Natural killer cell treated with Interleukin-12 subunit alpha and Interleukin-12 subunit beta and Interleukin-15 and Interleukin-18, amount 100 ng/mL, for 72 hours (primary cell): ENCODE data around the gene PIAS2. TPM values are rescaled to one million over a fixed set of nuclear protein-coding genes. Genes with fewer than 3 reads are reported as not detected.
"Not testable (repeated sequence)": the region's sequence is repeated elsewhere in the genome, so short reads cannot be mapped to it uniquely, and the experiment has no call there.

Experiments
- ATAC-seq, 2 donors: fragments of 150-1000 bp; cut with Tn5 transposase in 1 of 2; sonication (Bioruptor Pico), chemical (Tn5 transposase) in 1 of 2; 2 replicates each; pipeline ENCODE4 v1.10.0; 2021
- DNase-seq: peaks from one replicate; pipeline ENCODE4 v3.0.0; 2022; ENCODE audit warnings: low spot score
- H3K27ac Mint-ChIP-seq, 2 donors: 1 replicate in 1 of 2; 2 replicates in 1 of 2; pipeline ENCODE4 v1.8.0; 2022; ENCODE audit warnings: mixed read lengths in 2 of 2, mild to moderate bottlenecking in 1 of 2, moderate library complexity in 1 of 2
- H3K27me3 Mint-ChIP-seq, 2 donors: 1 replicate in 1 of 2; 2 replicates in 1 of 2; pipeline ENCODE4 v1.8.0; 2022; ENCODE audit warnings: mixed read lengths in 2 of 2
- H3K36me3 Mint-ChIP-seq: one replicate; pipeline ENCODE4 v1.8.0; 2022; ENCODE audit warnings: mixed read lengths
- H3K4me1 Mint-ChIP-seq, 2 donors: 1 replicate in 1 of 2; 2 replicates in 1 of 2; pipeline ENCODE4 v1.8.0; 2022; ENCODE audit warnings: low read depth in 2 of 2, mixed read lengths in 2 of 2, mild to moderate bottlenecking in 1 of 2
- H3K4me3 Mint-ChIP-seq: one replicate; pipeline ENCODE4 v1.8.0; 2022; ENCODE audit warnings: mixed read lengths
- H3K9me3 Mint-ChIP-seq: 2 replicates; pipeline ENCODE4 v1.8.0; 2022; ENCODE audit warnings: mixed read lengths
- total RNA-seq, 2 donors: library from RNA; stranded (reverse); gene quantifications; one replicate each; pipeline ENCODE4 v1.2.3, GENCODE V29; 2022

Gene PIAS2
- total RNA-seq, 2 donors from 2014 or later, result 19.2 to 36.5 TPM

DNA sequence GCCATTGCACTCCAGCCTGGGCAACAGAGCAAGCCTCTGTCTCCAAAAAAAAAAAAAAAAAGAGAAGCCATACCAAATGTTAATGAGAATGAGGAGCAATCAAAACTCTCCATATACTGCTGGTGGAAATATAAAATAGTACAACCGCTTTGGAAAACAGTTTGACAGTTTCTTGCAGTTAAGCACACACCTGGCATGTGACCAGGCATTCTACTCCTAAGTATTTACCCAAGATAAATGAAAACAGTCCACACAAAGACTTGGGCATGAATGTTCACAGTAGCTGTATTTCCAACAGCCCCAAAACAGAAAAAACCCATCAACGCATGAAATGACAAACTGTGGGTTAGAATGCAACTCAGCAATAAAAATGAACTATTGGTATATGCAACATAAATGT is 84.5 kb downstream of the PIAS2 start:
- Mint-ChIP-seq H3K4me3 (no peak overlapping the region), H3K4me1 (no peaks in the 10 kb centered on the region), H3K27ac (no peak overlapping the region), H3K9me3 (no peaks in the 10 kb centered on the region), H3K27me3 (no peaks in the 10 kb centered on the region), H3K36me3 (peaks cover 5% of the 10 kb centered on the region)
- DNase-seq, result no peak
- no peak for ATAC-seq

DNA sequence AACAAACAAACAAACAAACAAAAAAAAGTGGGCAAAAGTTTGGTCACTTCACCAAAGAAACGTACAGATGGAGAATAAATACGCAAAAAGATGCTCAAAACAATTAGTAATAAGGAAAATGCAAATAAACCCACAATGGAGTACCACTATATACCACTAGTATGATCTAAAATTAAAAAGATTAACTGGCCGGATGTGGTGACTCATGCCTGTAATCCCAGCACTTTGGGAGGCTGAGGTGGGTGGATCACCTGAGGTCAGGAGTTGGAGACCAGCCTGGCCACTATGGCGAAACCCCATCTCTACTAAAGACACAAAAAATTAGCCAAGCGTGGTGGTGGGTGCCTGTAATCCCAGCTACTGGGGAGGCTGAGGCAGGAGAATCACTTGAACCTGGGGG is 84.9 kb downstream of the PIAS2 start:
- not testable (repeated sequence) for H3K4me1 Mint-ChIP-seq, ATAC-seq, H3K4me3 Mint-ChIP-seq, DNase-seq, H3K27me3 Mint-ChIP-seq, H3K9me3 Mint-ChIP-seq, H3K27ac Mint-ChIP-seq, H3K36me3 Mint-ChIP-seq

DNA sequence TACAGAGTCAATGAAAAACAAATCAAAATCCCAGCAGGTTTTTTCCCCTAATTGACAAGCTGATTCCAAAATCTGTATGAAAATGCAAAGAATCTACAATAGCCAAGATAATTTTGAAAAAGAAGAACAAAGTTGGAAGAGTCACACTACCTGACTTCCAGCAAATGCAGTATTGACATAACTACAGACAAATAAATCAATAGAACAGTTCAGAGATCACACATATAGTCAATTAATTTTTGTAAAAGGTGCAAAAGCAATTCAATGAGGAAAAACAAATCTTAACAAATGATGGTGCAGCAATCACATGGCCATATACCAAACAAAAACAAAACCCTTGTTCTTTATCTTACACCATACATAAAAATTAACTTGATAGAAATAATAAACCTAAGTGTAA is 85.9 kb downstream of the PIAS2 start:
- peaks cover 11% of the 10 kb centered on the region for H3K36me3 Mint-ChIP-seq
- H3K9me3 Mint-ChIP-seq, result no peaks in the 10 kb centered on the region
- H3K27me3 Mint-ChIP-seq, result no peaks in the 10 kb centered on the region
- ATAC-seq (no peak), DNase-seq (no peak)
- H3K27ac Mint-ChIP-seq, result no peak overlapping the region
- no peak overlapping the region for H3K4me3 Mint-ChIP-seq
- H3K4me1 Mint-ChIP-seq, result no peaks in the 10 kb centered on the region

- no peak for ATAC-seq
- Mint-ChIP-seq H3K4me1 (no peaks in the 10 kb centered on the region), H3K9me3 (no peaks in the 10 kb centered on the region), H3K27me3 (no peaks in the 10 kb centered on the region), H3K27ac (no peak overlapping the region), H3K36me3 (peaks cover 14% of the 10 kb centered on the region), H3K4me3 (no peak overlapping the region)
- no peak for DNase-seq
Observed at GRCh38 chr18:46830633-46831032, 86.7 kb downstream of the PIAS2 start.

DNA sequence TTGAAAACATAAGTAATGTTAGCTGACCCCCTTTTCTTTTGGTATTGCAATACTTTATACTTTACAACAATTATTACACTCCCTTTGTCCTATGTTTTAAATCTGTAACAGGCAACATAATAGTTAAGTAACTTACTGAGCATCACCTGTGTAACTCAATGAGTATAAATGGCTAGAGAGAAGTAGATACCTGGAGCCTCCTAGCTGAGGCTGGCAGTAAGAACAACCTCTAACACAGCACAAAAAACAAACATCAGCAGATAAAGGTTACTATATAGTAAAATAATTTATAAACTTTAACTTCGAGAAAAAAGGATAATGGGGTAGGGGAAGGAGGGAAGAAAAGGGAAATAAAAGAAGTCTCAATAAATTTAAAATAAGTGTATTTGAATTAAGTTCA is 87.4 kb downstream of the PIAS2 start:
- no peak for DNase-seq
- H3K36me3 Mint-ChIP-seq, result peaks cover 14% of the 10 kb centered on the region
- H3K4me3 Mint-ChIP-seq, result no peak overlapping the region
- no peaks in the 10 kb centered on the region for H3K27me3 Mint-ChIP-seq
- no peak overlapping the region for H3K27ac Mint-ChIP-seq
- ATAC-seq, result no peak
- no peaks in the 10 kb centered on the region for H3K9me3 Mint-ChIP-seq
- H3K4me1 Mint-ChIP-seq, result no peaks in the 10 kb centered on the region

DNA sequence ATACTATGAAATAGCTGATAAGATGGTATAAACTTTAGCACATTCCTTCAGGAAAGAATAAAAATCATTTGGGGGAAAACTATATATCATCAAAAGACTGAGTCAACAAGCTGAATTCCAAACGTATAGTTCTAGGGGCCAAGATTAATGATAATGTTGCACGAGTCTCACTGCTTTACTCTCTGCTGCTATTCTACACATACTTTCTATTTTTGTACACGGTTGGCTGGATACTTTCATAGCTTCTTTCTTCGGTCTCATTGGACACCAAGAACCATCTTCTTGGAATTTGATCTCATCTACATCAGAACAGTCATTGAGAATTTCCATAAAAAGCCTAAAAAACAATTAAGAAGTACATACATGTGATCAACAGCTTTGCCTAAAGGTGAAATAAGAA is 87.8 kb downstream of the PIAS2 start:
- ATAC-seq (no peak), DNase-seq (no peak)
- Mint-ChIP-seq H3K36me3 (peaks cover 14% of the 10 kb centered on the region), H3K27me3 (no peaks in the 10 kb centered on the region), H3K9me3 (no peaks in the 10 kb centered on the region), H3K4me3 (no peak overlapping the region), H3K4me1 (no peaks in the 10 kb centered on the region), H3K27ac (no peak overlapping the region)

DNA sequence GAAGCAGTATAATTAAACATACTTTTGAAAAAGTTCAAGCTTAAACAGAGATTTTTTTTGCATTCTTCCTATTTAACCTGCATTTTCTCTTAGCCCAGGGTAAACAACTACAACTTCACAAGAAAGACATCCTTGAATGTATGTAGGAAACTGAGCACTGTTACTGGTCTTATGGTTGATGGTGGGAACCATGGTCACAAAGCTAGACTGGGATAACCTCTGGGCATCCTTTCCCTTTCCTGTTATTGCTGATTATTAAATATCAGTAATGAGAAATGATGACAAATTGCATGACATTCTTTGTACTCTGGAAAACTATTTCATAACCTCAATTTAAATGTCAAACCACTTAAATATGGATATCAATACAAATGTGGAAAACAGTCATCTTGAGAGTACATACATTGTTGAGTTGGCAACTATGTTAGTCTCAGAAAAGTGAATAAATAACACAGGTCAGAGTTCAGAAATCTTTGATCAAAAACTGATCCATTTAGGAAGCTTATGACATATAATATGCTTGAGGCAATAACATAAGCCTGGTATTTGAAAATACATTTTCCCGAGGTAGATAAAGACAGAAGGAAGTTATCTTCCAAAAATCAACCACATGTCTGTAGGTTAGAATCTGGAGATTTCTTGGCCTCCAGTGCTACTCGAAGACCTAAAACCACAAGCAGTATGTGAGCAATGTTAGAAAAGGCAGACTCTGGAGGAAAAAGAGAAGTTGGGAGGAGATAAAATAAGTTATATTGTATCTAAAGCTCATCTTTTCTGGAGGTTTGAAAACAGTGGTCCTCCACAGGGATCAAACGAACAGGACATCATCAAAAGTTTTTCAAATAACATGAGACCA is 95.2 kb downstream of the PIAS2 start:
- no peak overlapping the region for H3K4me3 Mint-ChIP-seq
- H3K36me3 Mint-ChIP-seq, result peaks cover 11% of the 10 kb centered on the region
- H3K27ac Mint-ChIP-seq, result no peak overlapping the region
- no peak for DNase-seq
- peaks cover 5 to 7% of the 10 kb centered on the region in 2 donors for H3K4me1 Mint-ChIP-seq
- ATAC-seq, result no peak
- no peaks in the 10 kb centered on the region for H3K27me3 Mint-ChIP-seq
- no peaks in the 10 kb centered on the region for H3K9me3 Mint-ChIP-seq

GRCh38 chr18:46820863-46821262 is 96.4 kb downstream of the PIAS2 start:
- DNase-seq (no peak), ATAC-seq (no peak)
- Mint-ChIP-seq H3K4me3 (no peak overlapping the region), H3K4me1 (peaks cover 5 to 7% of the 10 kb centered on the region in 2 donors), H3K27me3 (no peaks in the 10 kb centered on the region), H3K36me3 (peaks cover 7% of the 10 kb centered on the region), H3K27ac (no peak overlapping the region), H3K9me3 (no peaks in the 10 kb centered on the region)

GRCh38 chr18:46815661-46816060 is 101.6 kb downstream of the PIAS2 start:
- no peaks in the 10 kb centered on the region for H3K27me3 Mint-ChIP-seq
- H3K4me3 Mint-ChIP-seq, result no peak overlapping the region
- ATAC-seq, result no peak
- H3K4me1 Mint-ChIP-seq, result peaks cover 0 to 3% of the 10 kb centered on the region in 2 donors
- H3K27ac Mint-ChIP-seq, result no peak overlapping the region
- DNase-seq, result no peak
- no peaks in the 10 kb centered on the region for H3K9me3 Mint-ChIP-seq
- no peaks in the 10 kb centered on the region for H3K36me3 Mint-ChIP-seq

DNA sequence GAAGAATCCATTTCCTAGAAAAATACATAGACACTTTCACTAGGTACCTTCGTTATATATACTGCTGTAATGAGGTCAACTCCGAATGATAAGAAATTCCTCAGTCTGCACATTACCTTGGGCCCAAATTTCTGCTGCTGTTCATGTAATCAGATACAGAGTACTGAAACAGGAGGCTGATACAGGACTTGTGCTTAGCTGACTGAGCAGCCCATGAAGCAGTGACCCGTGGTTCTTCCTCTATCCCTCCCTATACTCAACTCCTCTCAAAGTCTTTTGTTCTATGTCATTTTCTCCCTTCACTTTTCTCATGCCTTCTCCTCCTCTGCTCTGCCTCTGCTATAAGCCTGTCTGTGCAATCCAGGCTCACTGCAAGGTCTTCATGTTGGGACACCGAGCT is 102.9 kb downstream of the PIAS2 start:
- Mint-ChIP-seq H3K9me3 (no peaks in the 10 kb centered on the region), H3K4me1 (peaks cover 0 to 3% of the 10 kb centered on the region in 2 donors), H3K27me3 (no peaks in the 10 kb centered on the region), H3K27ac (no peak overlapping the region), H3K4me3 (no peak overlapping the region), H3K36me3 (no peaks in the 10 kb centered on the region)
- no peak for DNase-seq
- no peak for ATAC-seq

- no peaks in the 10 kb centered on the region for H3K36me3 Mint-ChIP-seq
- H3K27me3 Mint-ChIP-seq, result no peaks in the 10 kb centered on the region
- no peak for ATAC-seq
- no peaks in the 10 kb centered on the region for H3K9me3 Mint-ChIP-seq
- DNase-seq, result no peak
- no peak overlapping the region for H3K4me3 Mint-ChIP-seq
- peaks cover 0 to 3% of the 10 kb centered on the region in 2 donors for H3K4me1 Mint-ChIP-seq
- H3K27ac Mint-ChIP-seq, result no peak overlapping the region
Observed at GRCh38 chr18:46812311-46812710, 105.0 kb downstream of the PIAS2 start.

GRCh38 chr18:46810481-46811000 is 106.8 kb downstream of the PIAS2 start:
- DNase-seq (no peak), ATAC-seq (no peak)
- Mint-ChIP-seq H3K4me1 (peaks cover 0 to 3% of the 10 kb centered on the region in 2 donors), H3K36me3 (no peaks in the 10 kb centered on the region), H3K27ac (no peak overlapping the region), H3K9me3 (no peaks in the 10 kb centered on the region), H3K4me3 (no peak overlapping the region), H3K27me3 (no peaks in the 10 kb centered on the region)

- Mint-ChIP-seq H3K4me1 (peaks cover 0 to 3% of the 10 kb centered on the region in 2 donors), H3K27me3 (no peaks in the 10 kb centered on the region), H3K4me3 (no peak overlapping the region), H3K36me3 (no peaks in the 10 kb centered on the region), H3K9me3 (no peaks in the 10 kb centered on the region), H3K27ac (no peak overlapping the region)
- ATAC-seq (no peak), DNase-seq (no peak)
Observed at GRCh38 chr18:46809145-46809544, 108.2 kb downstream of the PIAS2 start.

- ATAC-seq, H3K27me3 Mint-ChIP-seq, H3K36me3 Mint-ChIP-seq, H3K4me1 Mint-ChIP-seq, H3K4me3 Mint-ChIP-seq, H3K9me3 Mint-ChIP-seq, DNase-seq, H3K27ac Mint-ChIP-seq: not testable (repeated sequence)
Observed at GRCh38 chr18:46795945-46796344, 121.4 kb downstream of the PIAS2 start.
